IgD-negative memory B cell (primary cell): ENCODE data around the gene SLC9A6. TPM values are rescaled to one million over a fixed set of nuclear protein-coding genes. Genes with fewer than 3 reads are reported as not detected.

Experiments used
- H3K27ac Mint-ChIP-seq, 3 donors: one replicate each; pipeline ENCODE4 v1.8.0; 2020 to 2022; ENCODE audit warnings: mild to moderate bottlenecking in 3 of 3, mixed read lengths in 3 of 3, moderate library complexity in 1 of 3
- H3K27me3 Mint-ChIP-seq: one replicate; pipeline ENCODE4 v1.8.0; 2021; ENCODE audit warnings: mixed read lengths
- H3K36me3 Mint-ChIP-seq: one replicate; pipeline ENCODE4 v1.8.0; 2020; ENCODE audit warnings: mild to moderate bottlenecking, mixed read lengths
- H3K4me1 Mint-ChIP-seq, 3 donors: one replicate each; pipeline ENCODE4 v1.8.0; 2020 to 2022; ENCODE audit warnings: mixed read lengths in 3 of 3, mild to moderate bottlenecking in 1 of 3
- H3K4me3 Mint-ChIP-seq, 4 donors: one replicate each; pipeline ENCODE4 v1.8.0; 2020 to 2022; ENCODE audit warnings: mild to moderate bottlenecking in 4 of 4, mixed read lengths in 4 of 4, moderate library complexity in 3 of 4
- H3K9me3 Mint-ChIP-seq, 3 donors: one replicate each; pipeline ENCODE4 v1.8.0; 2020 to 2021; ENCODE audit warnings: mixed read lengths in 3 of 3, mild to moderate bottlenecking in 1 of 3
- polyA plus RNA-seq: library from polyadenylated mRNA; unstranded; fragments of 300-500 nt; fragmentation: Illumina TruSeq; gene quantifications from one replicate; pipeline ENCODE4 v1.2.3, GENCODE V29; 2021

SLC9A6 gene
- polyA plus RNA-seq, 1 donor from 2014 or later: 9.4 TPM

DNA sequence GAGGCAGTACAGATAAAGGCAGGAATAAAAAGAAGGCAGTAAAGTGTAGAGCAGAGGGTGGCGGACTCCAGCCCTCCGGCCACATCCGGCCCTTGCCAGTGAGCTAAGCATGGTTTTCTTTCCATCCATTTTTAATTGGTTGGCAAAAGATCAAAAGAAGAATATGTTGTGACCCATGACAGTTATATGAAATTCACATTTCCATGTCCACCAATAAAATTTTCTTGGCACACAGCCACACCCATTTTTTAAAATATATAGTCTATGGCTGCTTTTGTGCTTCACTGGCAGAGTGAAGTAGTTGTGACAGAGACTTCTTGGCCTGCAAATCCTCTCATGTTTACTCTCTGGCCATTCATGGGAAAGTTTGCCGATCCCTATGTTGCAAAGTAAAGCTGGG lies 29.8 kb downstream of the SLC9A6 start:
- no peaks in the 10 kb centered on the region for H3K27me3 Mint-ChIP-seq
- H3K4me3 Mint-ChIP-seq: no peak overlapping the region
- H3K9me3 Mint-ChIP-seq: no peaks in the 10 kb centered on the region
- H3K4me1 Mint-ChIP-seq: no peaks in the 10 kb centered on the region
- H3K36me3 Mint-ChIP-seq: peaks cover 4% of the 10 kb centered on the region
- H3K27ac Mint-ChIP-seq: no peak overlapping the region

DNA sequence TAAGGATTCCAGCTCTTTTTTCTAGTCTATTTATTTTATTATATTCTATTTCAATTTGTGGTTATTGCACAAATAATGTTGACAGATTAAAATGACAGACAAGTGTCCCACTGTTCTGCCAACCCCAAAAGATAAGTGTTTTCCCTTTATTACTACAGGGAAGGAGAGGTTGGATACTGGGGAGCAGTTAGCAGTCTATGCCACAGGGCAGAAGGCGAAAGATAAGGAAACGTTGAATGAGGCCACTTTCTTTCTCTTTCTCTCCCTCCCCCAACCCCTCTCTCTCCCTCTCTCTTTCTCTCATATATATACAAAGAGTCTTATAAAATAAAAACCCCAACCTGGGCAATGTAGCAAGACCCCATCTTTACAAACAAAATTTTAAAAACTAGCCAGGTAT lies 31.6 kb downstream of the SLC9A6 start:
- Mint-ChIP-seq H3K27me3 (no peaks in the 10 kb centered on the region), H3K4me3 (no peak overlapping the region), H3K4me1 (peaks cover 0 to 2% (median 0%) of the 10 kb centered on the region in 3 donors), H3K9me3 (no peaks in the 10 kb centered on the region), H3K27ac (no peak overlapping the region), H3K36me3 (peaks cover 7% of the 10 kb centered on the region)

DNA sequence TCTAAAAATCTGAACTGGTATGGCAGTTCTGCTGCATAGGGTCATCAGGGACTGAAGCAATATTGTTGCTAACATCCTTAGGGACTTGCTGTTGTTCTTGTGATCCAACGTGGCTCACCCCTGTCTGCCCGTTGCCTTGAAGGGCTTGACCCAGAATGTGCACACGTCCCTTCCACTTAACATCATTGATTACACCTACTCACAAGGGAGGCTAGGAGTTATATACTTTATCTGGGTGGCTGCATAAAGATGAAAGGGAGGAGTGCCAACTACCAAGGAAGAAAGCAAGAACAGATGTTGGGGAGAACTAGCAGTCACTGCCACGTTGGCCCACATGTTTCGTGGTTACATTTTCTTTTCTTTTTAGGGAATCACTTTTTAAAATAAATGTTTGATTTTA lies 34.0 kb downstream of the SLC9A6 start:
- no peak overlapping the region for H3K27ac Mint-ChIP-seq
- no peak overlapping the region for H3K4me3 Mint-ChIP-seq
- H3K4me1 Mint-ChIP-seq: peaks cover 0 to 2% (median 0%) of the 10 kb centered on the region in 3 donors
- H3K36me3 Mint-ChIP-seq: peaks cover 4% of the 10 kb centered on the region
- no peaks in the 10 kb centered on the region for H3K9me3 Mint-ChIP-seq
- H3K27me3 Mint-ChIP-seq: no peaks in the 10 kb centered on the region

DNA sequence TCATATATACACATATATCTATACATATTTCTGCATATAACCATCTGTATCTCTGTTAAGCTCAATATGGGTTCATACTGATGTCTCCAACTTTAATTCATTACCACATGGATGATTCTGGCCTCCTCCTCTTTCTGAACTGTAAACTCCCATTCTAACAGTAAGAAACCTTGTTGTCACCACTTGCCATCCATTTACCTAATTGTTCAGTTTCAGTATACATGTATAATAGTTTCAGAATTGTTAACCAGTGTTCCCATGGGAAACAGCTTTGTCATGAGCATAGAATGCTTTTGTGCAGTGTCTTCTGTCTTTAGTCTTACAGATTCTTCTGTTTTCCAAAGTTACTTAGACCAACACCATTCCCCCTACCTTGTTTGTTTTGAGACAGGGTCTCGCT lies 35.9 kb downstream of the SLC9A6 start:
- Mint-ChIP-seq H3K4me1 (peaks cover 0 to 2% (median 0%) of the 10 kb centered on the region in 3 donors), H3K27ac (no peak overlapping the region), H3K9me3 (no peaks in the 10 kb centered on the region), H3K36me3 (peaks cover 4% of the 10 kb centered on the region), H3K27me3 (no peaks in the 10 kb centered on the region), H3K4me3 (no peak overlapping the region)

DNA sequence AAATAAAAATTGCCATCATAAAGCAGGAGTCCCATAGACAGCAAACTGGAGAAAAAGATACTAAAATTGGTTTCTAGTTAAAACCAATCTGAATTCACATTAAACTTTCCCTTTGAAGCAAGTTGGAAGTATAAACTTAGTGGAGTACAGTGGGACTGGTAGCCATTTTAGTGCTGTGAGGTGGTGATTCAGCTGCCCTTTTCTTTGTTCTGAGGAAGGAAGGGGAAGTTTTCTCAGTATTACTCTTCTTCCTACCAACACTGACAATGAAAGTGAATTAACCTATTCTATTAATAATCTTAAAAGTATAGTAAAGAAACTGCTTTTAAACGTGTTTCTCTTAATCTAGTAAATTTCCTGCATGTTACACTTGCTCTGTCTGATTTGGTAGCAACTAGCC lies 36.7 kb downstream of the SLC9A6 start:
- no peak overlapping the region for H3K4me3 Mint-ChIP-seq
- no peak overlapping the region for H3K27ac Mint-ChIP-seq
- H3K27me3 Mint-ChIP-seq: no peaks in the 10 kb centered on the region
- peaks cover 0 to 2% (median 0%) of the 10 kb centered on the region in 3 donors for H3K4me1 Mint-ChIP-seq
- peaks cover 4% of the 10 kb centered on the region for H3K36me3 Mint-ChIP-seq
- H3K9me3 Mint-ChIP-seq: no peaks in the 10 kb centered on the region

DNA sequence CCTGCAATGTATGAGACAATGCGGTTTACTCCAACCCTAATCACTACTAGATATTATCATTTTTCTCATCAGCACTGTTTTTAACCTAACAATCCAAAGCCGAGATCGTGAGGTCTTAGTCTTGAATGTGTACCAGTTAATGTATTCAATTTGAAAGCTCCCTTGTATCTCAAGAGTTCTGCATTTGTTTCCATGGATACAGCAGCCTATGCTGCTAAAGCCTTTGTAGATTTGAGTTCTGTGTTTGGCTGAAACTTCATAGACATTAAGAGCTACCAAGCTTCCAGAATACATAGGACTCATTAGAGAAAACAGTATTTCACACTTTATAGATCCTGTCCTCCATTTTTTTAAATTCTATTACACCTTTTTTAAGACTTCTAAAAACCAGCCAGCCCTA lies 39.9 kb downstream of the SLC9A6 start:
- H3K4me3 Mint-ChIP-seq: no peak overlapping the region
- H3K9me3 Mint-ChIP-seq: no peaks in the 10 kb centered on the region
- no peak overlapping the region for H3K27ac Mint-ChIP-seq
- peaks cover 1% of the 10 kb centered on the region for H3K36me3 Mint-ChIP-seq
- H3K27me3 Mint-ChIP-seq: no peaks in the 10 kb centered on the region
- H3K4me1 Mint-ChIP-seq: peaks cover 0 to 2% (median 0%) of the 10 kb centered on the region in 3 donors

DNA sequence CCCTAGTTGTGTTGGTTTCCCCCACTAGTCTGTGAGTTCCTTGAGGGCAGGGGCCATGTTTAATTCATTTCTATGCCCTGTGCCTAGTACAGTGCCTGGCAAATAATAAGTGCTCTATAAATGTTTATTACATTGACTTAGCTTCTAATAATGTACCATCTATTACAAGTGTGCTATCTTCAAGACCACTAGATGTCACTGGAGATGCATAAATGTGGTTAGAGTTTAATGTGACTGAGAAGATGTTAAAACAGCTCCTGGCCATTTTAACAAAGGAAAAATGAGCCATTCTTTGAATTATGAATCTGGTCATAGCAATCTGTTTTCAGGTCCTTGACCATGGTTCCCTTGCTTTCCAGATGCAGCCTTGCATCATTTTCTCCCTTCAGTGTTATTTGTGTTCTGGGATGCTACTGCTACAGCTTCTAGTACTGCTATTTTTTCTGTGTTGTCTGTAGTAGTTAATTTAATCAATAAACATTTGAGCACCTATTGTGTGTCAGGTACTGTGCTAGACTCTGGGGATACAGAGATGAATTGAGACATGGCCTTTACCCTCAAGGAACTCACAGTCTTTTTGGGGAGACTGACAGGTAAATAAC lies 43.2 kb downstream of the SLC9A6 start:
- H3K9me3 Mint-ChIP-seq: no peaks in the 10 kb centered on the region
- H3K27ac Mint-ChIP-seq: no peak overlapping the region
- no peaks in the 10 kb centered on the region for H3K36me3 Mint-ChIP-seq
- no peaks in the 10 kb centered on the region for H3K4me1 Mint-ChIP-seq
- H3K4me3 Mint-ChIP-seq: no peak overlapping the region
- H3K27me3 Mint-ChIP-seq: no peaks in the 10 kb centered on the region

DNA sequence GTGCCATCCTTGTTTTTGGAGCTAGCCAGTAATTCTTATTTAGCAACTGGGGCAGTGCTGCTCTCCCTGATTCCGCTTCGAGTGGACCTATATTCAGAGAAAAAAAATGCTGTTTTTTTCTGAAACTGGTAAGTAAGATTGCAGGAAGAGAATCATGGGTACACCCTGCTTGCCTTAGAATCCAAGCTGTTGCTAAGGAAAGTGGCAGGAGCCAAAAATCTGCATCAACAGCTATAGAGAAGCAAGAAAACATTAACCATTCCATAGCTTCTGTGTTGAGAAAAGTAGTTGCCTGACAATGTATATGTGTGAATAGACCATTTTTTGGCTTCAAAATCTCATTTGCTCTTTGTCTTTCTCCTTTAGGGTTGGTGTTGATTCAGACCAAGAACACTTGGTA lies 44.5 kb downstream of the SLC9A6 start:
- no peak overlapping the region for H3K27ac Mint-ChIP-seq
- H3K4me1 Mint-ChIP-seq: no peaks in the 10 kb centered on the region
- H3K9me3 Mint-ChIP-seq: no peaks in the 10 kb centered on the region
- no peak overlapping the region for H3K4me3 Mint-ChIP-seq
- H3K36me3 Mint-ChIP-seq: no peaks in the 10 kb centered on the region
- no peaks in the 10 kb centered on the region for H3K27me3 Mint-ChIP-seq

DNA sequence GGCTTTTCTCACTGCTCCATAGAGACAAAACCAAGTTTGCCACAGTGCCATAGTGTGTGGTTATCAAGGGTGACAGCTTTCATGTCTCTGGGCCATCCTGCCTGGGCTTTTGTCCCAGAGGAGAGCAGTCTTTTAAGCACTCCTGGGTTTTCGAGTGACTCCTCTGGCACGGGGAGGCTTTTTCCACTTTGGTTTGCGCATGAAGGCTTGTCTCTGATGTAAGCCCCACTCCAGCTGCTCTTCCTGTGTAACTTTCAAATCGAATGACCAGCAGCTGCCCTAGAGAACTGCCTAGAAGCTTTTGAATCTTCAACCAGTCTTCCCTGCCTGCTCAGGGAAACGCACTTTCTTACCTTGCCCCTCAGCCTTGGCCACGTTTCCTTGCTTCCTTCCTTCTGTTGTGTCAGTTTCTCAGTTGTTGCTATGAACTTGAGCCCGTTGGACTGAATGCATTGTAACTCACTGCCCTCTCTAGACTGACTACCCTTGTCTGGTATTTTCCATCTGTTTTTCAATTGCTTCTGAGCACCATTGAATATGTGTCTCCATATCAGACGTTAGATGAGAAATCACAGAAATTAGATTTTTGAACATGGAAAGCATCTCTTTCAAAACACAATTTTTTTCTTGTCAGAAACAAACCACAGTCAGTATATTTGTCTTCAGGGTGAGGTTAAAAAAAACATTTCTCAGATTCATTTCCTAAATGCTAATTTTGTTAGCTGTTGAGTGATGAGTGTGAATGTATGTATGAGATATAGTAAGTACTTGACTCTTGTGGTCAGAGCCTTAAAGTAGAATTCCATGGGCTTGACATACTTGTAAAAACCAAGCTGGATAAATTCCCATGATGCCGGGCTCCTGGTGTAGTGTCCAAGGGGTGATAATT lies 45.3 kb downstream of the SLC9A6 start:
- H3K4me1 Mint-ChIP-seq: no peaks in the 10 kb centered on the region
- H3K27ac Mint-ChIP-seq: no peak overlapping the region
- H3K9me3 Mint-ChIP-seq: no peaks in the 10 kb centered on the region
- H3K27me3 Mint-ChIP-seq: no peaks in the 10 kb centered on the region
- no peaks in the 10 kb centered on the region for H3K36me3 Mint-ChIP-seq
- no peak overlapping the region for H3K4me3 Mint-ChIP-seq

DNA sequence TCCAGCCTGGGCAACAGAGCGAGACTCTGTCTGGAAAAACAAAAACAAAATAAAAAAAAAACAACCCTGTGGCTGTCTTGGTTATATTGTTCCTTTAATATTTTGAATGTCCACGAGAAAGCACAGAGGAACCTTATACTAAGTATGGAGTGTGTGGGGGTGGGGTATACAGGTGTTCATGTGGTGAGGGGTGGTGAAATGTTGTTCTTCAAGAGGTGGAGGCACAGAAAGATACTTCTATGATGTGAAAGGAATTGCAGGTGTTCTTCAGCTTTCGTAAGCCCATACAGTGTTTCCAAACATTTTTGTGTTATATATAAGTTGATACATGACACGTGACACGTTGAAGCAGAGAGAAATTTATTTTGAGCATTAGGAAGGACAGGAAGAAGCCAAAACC lies 46.4 kb downstream of the SLC9A6 start:
- no peaks in the 10 kb centered on the region for H3K36me3 Mint-ChIP-seq
- no peaks in the 10 kb centered on the region for H3K4me1 Mint-ChIP-seq
- H3K9me3 Mint-ChIP-seq: no peaks in the 10 kb centered on the region
- no peaks in the 10 kb centered on the region for H3K27me3 Mint-ChIP-seq
- H3K27ac Mint-ChIP-seq: no peak overlapping the region
- H3K4me3 Mint-ChIP-seq: no peak overlapping the region

DNA sequence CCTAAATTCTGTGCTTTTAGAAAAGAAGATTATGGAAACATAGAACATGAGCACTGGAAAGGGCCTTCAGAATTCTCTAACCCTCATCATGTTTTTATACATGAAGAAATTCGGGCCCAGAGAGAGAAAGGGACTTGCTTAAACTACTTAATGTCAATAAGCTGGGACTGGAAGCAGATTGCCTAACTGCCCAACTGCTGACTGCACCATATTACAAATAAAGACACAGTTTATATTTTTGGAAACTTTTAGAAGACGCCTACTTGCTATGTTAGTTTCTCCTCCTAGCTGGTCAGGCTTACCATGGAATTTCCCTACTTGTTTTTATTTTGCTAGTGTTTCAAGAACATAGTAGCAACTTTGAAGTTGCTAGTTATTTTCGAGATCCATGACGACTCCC lies 47.1 kb downstream of the SLC9A6 start:
- no peaks in the 10 kb centered on the region for H3K36me3 Mint-ChIP-seq
- H3K4me1 Mint-ChIP-seq: no peaks in the 10 kb centered on the region

DNA sequence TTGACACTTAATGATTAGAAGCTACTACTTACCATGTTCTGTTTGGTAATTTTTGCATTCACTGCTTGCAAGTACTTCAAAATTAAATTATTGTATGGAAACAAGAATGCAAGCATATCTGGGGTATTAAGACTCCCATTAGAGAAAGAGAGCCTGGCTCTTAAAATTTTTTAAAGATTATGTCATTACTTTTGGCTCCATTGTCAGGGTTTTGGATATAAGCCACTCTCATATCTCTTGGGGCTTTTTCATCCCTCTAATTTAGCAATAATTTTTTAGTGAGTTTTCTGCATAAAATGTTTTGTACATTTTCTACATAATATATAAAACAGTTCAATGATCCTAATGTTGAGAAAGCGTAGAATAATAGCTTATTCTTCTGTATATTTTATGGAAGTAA lies 49.4 kb downstream of the SLC9A6 start:
- Mint-ChIP-seq H3K4me1 (no peaks in the 10 kb centered on the region), H3K4me3 (no peak overlapping the region), H3K27me3 (no peaks in the 10 kb centered on the region), H3K9me3 (no peaks in the 10 kb centered on the region), H3K36me3 (no peaks in the 10 kb centered on the region), H3K27ac (no peak overlapping the region)

More for the DNA sequence above, 47.1 kb downstream of the SLC9A6 start:
- no peak overlapping the region for H3K27ac Mint-ChIP-seq
- H3K4me3 Mint-ChIP-seq: no peak overlapping the region
- no peaks in the 10 kb centered on the region for H3K9me3 Mint-ChIP-seq
- H3K27me3 Mint-ChIP-seq: no peaks in the 10 kb centered on the region

DNA sequence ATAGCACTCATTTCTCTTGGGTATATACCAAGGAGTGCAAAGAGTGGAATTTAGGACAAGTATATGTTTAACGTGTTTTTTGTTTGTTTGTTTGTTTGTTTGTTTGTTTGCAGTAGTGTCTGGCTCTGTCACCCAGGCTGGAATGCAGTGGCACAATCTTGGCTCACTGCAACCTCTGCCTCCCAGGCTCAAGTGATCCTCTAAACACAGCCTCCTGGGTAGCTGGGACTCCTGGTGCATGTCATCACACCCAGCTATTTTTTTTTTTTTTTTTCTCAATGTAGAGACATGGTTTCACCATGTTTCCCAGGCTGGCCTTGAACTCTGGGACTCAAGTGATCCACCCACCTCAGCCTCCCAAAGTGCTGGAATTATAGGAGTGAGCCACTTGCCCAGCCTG lies 50.4 kb downstream of the SLC9A6 start:
- Mint-ChIP-seq H3K36me3 (no peaks in the 10 kb centered on the region), H3K27me3 (no peaks in the 10 kb centered on the region), H3K4me1 (no peaks in the 10 kb centered on the region), H3K9me3 (no peaks in the 10 kb centered on the region), H3K27ac (no peak overlapping the region), H3K4me3 (no peak overlapping the region)

DNA sequence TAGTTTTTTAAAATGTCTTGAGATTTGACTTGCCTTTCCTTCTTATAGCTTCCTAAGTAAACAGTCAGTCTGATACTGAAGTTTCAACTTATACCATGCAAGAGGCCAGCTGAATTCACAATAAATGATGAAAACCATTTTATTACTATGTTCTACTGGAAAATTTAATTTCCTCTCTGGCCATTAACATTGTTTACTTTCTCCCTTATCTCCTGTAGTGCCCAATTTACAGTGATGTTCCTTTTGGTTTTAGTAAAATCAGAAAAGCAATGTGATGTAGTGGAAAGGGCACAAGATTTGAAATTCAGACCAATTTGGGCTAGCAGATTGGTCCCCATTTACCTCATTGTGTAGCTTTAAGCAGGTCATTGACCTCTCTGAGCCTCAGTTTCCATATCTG lies 54.2 kb downstream of the SLC9A6 start:
- Mint-ChIP-seq H3K9me3 (no peaks in the 10 kb centered on the region), H3K4me1 (no peaks in the 10 kb centered on the region), H3K4me3 (no peak overlapping the region), H3K27me3 (peaks cover 1% of the 10 kb centered on the region), H3K36me3 (peaks cover 4% of the 10 kb centered on the region), H3K27ac (no peak overlapping the region)

DNA sequence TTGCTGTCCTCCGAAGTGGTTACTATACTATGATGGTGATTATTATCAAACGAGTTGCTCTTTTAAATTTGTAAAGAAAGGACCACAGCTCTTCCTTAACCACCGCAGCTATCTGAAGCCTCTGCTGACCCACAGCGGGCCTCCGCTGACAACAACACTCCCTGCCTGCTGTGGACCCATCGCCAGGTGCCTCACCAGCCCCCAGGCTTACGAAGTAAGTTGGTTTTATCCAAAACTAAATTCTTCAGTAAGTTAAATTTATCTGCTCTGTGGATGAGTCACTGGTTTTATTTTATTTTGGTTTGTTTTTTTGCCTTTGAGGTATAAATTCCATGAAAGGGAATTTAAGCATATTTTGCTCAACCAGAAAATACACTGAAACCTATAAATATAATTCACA lies 54.7 kb downstream of the SLC9A6 start:
- Mint-ChIP-seq H3K27ac (no peak overlapping the region), H3K27me3 (peaks cover 1% of the 10 kb centered on the region), H3K9me3 (no peaks in the 10 kb centered on the region), H3K36me3 (peaks cover 4% of the 10 kb centered on the region), H3K4me1 (no peaks in the 10 kb centered on the region), H3K4me3 (no peak overlapping the region)

DNA sequence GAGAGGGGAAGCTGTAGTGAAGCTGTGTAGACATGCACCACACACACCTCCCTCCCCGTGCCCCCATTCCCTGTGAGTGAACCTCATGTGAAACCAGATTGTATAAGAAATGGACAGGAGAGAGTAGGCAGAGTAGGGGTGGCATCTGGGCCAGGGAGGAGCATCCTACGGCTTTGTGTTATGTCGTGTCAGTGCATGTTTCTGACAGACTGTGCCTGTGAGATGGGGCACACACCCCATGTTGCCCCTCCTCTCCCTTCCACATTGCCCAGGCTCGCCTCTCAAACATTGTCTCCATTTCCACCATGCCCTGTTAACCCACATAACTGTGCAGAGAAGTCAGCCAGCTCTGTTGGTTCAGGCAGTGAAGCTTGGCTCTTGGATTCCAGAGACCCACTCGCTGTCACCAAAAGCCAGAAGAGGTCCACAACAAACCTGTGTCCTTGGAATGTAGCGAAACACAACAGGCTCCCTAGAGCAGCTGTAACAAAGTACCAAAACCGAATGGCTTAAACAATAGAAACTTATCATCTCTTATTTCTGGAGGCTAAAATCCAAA lies 56.1 kb downstream of the SLC9A6 start:
- Mint-ChIP-seq H3K4me3 (no peak overlapping the region), H3K36me3 (peaks cover 7% of the 10 kb centered on the region), H3K9me3 (no peaks in the 10 kb centered on the region)

More for the DNA sequence above, 56.1 kb downstream of the SLC9A6 start:
- no peak overlapping the region for H3K27ac Mint-ChIP-seq
- H3K27me3 Mint-ChIP-seq: peaks cover 1% of the 10 kb centered on the region
- H3K4me1 Mint-ChIP-seq: no peaks in the 10 kb centered on the region
